HG03045 (cell line): ENCODE data around the gene KCNJ16.

Experiments
- ATAC-seq: cut with Tn5 transposase; IDR thresholded peaks from one replicate; pipeline ENCODE4 v1.9.1; 2021; ENCODE audit warnings: mild to moderate bottlenecking, moderate library complexity; ENCODE audit not compliant: unreplicated experiment

KCNJ16 gene

GRCh38 chr17:70168044-70168976, 93.3 kb downstream of the KCNJ16 start:
- ATAC-seq, result no peak

DNA sequence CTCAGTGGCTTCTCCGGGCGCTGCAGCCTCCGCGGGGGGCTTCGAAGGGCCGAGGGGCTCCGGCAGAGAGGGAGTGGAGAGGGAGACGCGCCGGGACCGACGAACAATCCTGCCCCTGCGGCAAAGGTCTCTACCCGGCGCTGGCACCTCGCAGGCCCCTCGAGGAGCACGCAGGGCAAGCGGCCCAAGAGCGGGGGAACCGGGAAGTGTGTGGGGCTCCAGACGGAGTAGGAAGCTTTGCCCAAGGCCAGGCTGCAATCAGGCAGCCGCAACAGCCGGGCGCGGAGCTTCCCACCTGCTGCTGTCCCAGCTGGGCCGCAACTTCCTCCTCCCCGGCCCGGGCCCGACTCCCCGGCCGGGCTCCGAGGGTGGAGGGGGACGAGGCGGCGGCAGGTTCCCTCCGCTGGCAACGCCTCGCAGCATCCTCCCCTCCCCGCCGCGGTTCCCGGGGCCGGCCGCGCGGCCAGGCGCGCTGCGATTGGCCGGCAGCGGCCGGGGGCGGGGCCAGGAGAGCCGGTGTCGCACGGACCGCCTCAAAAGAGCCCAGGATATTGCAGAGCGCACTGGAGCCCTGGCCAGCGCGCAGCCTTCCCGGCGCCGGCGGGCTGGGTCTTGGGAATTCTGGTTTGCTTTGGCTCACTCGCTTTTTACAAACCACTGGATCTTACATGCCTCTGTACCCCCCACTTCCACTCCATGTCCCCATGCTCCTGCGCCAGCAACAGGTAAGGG, 94.1 kb downstream of the KCNJ16 start, which contains the start of gene KCNJ2:
Gene KCNJ2 (plus strand): TSS at position 556 of the 732 bp plus-strand sequence. CDS start 5,508 bp downstream, outside the sequence.
- peak; percentile 98 for ATAC-seq

GRCh38 chr17:70169709-70170597, 94.9 kb downstream of the KCNJ16 start:
- no peak for ATAC-seq

GRCh38 chr17:70171159-70171558, 96.1 kb downstream of the KCNJ16 start:
- ATAC-seq, result no peak

GRCh38 chr17:70172449-70172848, 97.4 kb downstream of the KCNJ16 start:
- no peak for ATAC-seq

DNA sequence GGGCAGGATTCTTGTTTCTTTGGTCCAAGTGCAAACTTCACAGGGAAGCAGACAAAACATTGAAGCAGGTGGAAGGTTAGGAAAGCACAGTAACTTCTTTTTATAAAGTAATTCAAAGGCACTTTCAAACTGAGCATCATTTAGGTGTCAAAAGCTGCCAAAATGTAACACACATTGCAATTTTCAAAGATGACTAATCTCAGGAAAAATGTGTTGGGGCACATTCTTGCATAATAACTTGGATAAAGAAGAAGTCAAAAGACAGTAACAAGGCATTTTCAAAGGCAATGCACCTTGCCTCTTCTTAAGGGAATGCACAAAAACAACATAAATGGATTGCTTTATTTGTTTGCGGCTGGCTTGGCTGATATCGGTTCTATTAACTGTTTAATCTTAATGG, 97.9 kb downstream of the KCNJ16 start:
- ATAC-seq, result no peak

DNA sequence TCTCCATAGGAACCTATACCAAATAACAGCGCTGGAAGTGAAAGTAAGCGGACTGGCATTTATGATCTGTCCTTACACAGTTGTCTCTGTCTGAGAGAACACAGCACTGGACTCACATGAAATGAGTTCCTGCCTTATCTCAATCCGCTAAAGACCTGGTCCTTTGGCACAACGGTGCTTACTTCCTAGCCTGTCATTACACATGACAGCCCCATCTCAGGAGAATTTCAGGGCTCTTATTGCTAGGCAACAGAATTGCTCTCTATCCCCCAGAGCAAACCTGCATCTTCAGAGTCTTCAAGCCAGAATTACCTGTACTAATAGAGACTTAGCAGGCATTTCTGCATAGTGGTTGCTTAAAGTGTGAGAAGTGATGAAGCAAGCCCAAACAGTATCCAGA, 98.7 kb downstream of the KCNJ16 start:
- ATAC-seq, result no peak

DNA sequence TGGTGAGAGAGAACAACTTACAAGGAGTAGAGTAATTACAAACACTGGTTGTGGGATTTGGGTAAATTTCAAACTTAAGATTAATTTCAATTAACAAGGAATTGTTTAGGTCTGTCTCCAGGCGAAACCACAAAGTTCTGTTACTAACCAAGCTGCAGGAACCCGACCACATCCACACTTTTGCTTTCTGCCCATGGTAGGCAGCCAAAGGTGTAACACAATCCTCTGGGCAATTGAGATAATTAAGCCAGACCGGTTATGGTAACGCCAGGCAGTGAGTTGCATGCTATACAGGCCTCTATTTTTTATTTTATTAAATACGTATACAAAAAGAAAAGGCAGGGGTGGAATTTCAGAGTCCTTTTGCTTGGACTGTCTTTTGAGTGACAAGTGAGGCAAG, 106.4 kb downstream of the KCNJ16 start:
- no peak for ATAC-seq

DNA sequence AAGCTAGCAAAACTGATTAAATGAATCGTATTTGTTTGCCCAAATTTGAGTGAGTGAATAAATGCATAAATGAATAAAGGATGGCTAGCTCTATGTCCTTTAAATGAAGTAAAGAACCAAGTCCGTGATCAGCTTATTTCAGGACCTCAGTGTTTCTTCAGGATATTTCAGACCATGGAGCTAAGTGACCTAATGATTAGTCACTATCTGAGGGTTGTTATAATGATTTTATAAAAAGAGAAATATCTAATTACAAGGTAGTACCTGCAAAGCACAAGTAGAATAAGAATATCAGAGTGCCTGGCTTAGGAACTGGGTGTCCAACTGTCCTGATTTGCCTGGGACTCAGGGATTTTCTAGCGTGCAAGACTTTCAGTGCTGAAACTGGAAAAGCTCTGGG, 106.8 kb downstream of the KCNJ16 start:
- no peak for ATAC-seq

DNA sequence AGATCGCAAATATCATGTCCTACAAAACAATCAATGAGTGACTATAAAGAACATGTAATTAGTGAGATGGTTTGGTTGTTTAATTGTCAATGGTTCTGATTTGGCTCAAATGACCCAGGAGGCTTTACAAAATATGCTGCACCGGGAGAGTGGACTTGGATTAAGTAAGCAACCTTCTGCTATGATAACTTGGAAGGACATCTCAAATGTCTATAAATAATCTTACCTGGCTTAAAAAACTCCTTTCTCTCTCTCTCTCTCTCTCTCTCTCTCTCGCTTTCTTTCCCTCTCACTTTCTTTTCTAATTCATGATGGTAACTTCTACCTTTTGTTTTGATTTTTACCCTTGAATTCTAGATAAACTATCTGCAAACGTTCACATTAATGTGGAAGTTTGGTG, 108.5 kb downstream of the KCNJ16 start:
- ATAC-seq, result no peak

- ATAC-seq, result no peak
These were observed 109.2 kb downstream of the KCNJ16 start for GRCh38 chr17:70184207-70184606.

DNA sequence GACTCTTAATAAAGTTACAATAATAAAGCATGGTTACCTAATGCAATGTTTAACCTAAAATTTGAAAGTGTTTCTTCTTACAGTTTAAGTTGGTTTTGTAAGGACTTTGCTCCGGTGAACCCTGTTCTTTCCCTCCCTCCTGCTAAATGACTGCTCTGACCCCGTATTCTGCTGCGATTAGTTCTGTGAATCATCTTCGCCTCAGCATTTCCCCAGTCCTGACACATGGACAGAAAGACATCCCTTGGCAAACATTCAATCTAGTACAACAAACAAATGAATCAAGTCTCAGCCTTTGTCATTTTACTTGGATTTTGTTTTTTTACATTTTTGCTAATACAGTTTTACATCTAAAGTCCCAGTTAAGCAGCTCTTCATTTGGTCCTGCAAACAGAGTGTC, 109.7 kb downstream of the KCNJ16 start:
- ATAC-seq, result no peak
